Measurements from ENCODE around the gene RNASE12.

Gene RNASE12

GRCh38 chr14:20613094-20614037 lies 22.2 kb upstream of the RNASE12 start:
- Histone ChIP-seq H3K4me3 (ENCODE audit: insufficient read length, low read depth) (peak overlapping the region; percentile 82), H3K36me3 (ENCODE audit: insufficient read depth, insufficient read length, low read length) (no peaks in the 10 kb centered on the region), H3K9ac (ENCODE audit: insufficient read length, low read depth) (peak overlapping the region; percentile 72), H3K9me3 (ENCODE audit: insufficient read depth, low read length) (no peaks in the 10 kb centered on the region), H3K27me3 (ENCODE audit: insufficient read depth, insufficient read length) (no peaks in the 10 kb centered on the region), H3K4me1 (ENCODE audit: insufficient read depth, insufficient read length) (peaks cover 2% of the 10 kb centered on the region)
- peak; percentile 82 for DNase-seq (ENCODE audit: low read depth, low spot score)
- TF ChIP-seq SUZ12 (IDR thresholded peaks at IDR 0.05; ENCODE audit: extremely low read depth, insufficient read depth, insufficient read length), result no peak
- TF ChIP-seq YY1 (IDR thresholded peaks at IDR 0.05; ENCODE audit: insufficient read depth, insufficient read length), result no peak
- no peak for TF ChIP-seq ZNF274 (IDR thresholded peaks at IDR 0.05; ENCODE audit: low read depth, low read length)

- DNase-seq (ENCODE audit: low read depth, low spot score), result no peak
- peaks cover 2% of the 10 kb centered on the region for H3K4me1 ChIP-seq (ENCODE audit: insufficient read depth, insufficient read length)
- H3K36me3 ChIP-seq (ENCODE audit: insufficient read depth, insufficient read length, low read length), result no peaks in the 10 kb centered on the region
- no peaks in the 10 kb centered on the region for H3K9me3 ChIP-seq (ENCODE audit: insufficient read depth, low read length)
- H3K9ac ChIP-seq (ENCODE audit: insufficient read length, low read depth), result no peak overlapping the region
- no peak overlapping the region for H3K4me3 ChIP-seq (ENCODE audit: insufficient read length, low read depth)
- no peak for TF ChIP-seq YY1 (IDR thresholded peaks at IDR 0.05; ENCODE audit: insufficient read depth, insufficient read length)
- TF ChIP-seq SUZ12 (IDR thresholded peaks at IDR 0.05; ENCODE audit: extremely low read depth, insufficient read depth, insufficient read length), result no peak
- no peak for TF ChIP-seq ZNF274 (IDR thresholded peaks at IDR 0.05; ENCODE audit: low read depth, low read length)
- H3K27me3 ChIP-seq (ENCODE audit: insufficient read depth, insufficient read length), result no peaks in the 10 kb centered on the region
Measured at GRCh38 chr14:20612403-20612802, 21.2 kb upstream of the RNASE12 start.

- Histone ChIP-seq H3K4me3 (ENCODE audit: insufficient read length, low read depth) (no peak overlapping the region), H3K4me1 (ENCODE audit: insufficient read depth, insufficient read length) (peaks cover 2% of the 10 kb centered on the region), H3K9me3 (ENCODE audit: insufficient read depth, low read length) (no peaks in the 10 kb centered on the region), H3K36me3 (ENCODE audit: insufficient read depth, insufficient read length, low read length) (no peaks in the 10 kb centered on the region), H3K9ac (ENCODE audit: insufficient read length, low read depth) (no peak overlapping the region), H3K27me3 (ENCODE audit: insufficient read depth, insufficient read length) (no peaks in the 10 kb centered on the region)
- TF ChIP-seq YY1 (IDR thresholded peaks at IDR 0.05; ENCODE audit: insufficient read depth, insufficient read length) (no peak), SUZ12 (IDR thresholded peaks at IDR 0.05; ENCODE audit: extremely low read depth, insufficient read depth, insufficient read length) (no peak), ZNF274 (IDR thresholded peaks at IDR 0.05; ENCODE audit: low read depth, low read length) (no peak)
- DNase-seq (ENCODE audit: low read depth, low spot score), result no peak
Measured at GRCh38 chr14:20611277-20611676, 20.1 kb upstream of the RNASE12 start.

GRCh38 chr14:20610002-20610765 lies 19.0 kb upstream of the RNASE12 start:
- peaks cover 2% of the 10 kb centered on the region for H3K4me1 ChIP-seq (ENCODE audit: insufficient read depth, insufficient read length)
- no peaks in the 10 kb centered on the region for H3K27me3 ChIP-seq (ENCODE audit: insufficient read depth, insufficient read length)
- DNase-seq (ENCODE audit: low read depth, low spot score), result no peak
- H3K9ac ChIP-seq (ENCODE audit: insufficient read length, low read depth), result peak overlapping the region; percentile 86
- no peak for TF ChIP-seq YY1 (IDR thresholded peaks at IDR 0.05; ENCODE audit: insufficient read depth, insufficient read length)
- no peak for TF ChIP-seq SUZ12 (IDR thresholded peaks at IDR 0.05; ENCODE audit: extremely low read depth, insufficient read depth, insufficient read length)
- TF ChIP-seq ZNF274 (IDR thresholded peaks at IDR 0.05; ENCODE audit: low read depth, low read length), result no peak
- peak overlapping the region; percentile 89 for H3K4me3 ChIP-seq (ENCODE audit: insufficient read length, low read depth)
- no peaks in the 10 kb centered on the region for H3K36me3 ChIP-seq (ENCODE audit: insufficient read depth, insufficient read length, low read length)
- H3K9me3 ChIP-seq (ENCODE audit: insufficient read depth, low read length), result no peaks in the 10 kb centered on the region

GRCh38 chr14:20609215-20610001 lies 18.2 kb upstream of the RNASE12 start:
- H3K36me3 ChIP-seq (ENCODE audit: insufficient read depth, insufficient read length, low read length), result no peaks in the 10 kb centered on the region
- TF ChIP-seq SUZ12 (IDR thresholded peaks at IDR 0.05; ENCODE audit: extremely low read depth, insufficient read depth, insufficient read length) (no peak), YY1 (IDR thresholded peaks at IDR 0.05; ENCODE audit: insufficient read depth, insufficient read length) (no peak), ZNF274 (IDR thresholded peaks at IDR 0.05; ENCODE audit: low read depth, low read length) (no peak)
- peak overlapping the region; percentile 86 for H3K9ac ChIP-seq (ENCODE audit: insufficient read length, low read depth)
- H3K4me3 ChIP-seq (ENCODE audit: insufficient read length, low read depth), result peak overlapping the region; percentile 89
- peaks cover 2% of the 10 kb centered on the region for H3K4me1 ChIP-seq (ENCODE audit: insufficient read depth, insufficient read length)
- no peak for DNase-seq (ENCODE audit: low read depth, low spot score)
- H3K27me3 ChIP-seq (ENCODE audit: insufficient read depth, insufficient read length), result no peaks in the 10 kb centered on the region
- H3K9me3 ChIP-seq (ENCODE audit: insufficient read depth, low read length), result no peaks in the 10 kb centered on the region

- H3K4me3 ChIP-seq (ENCODE audit: insufficient read length, low read depth), result no peak overlapping the region
- H3K4me1 ChIP-seq (ENCODE audit: insufficient read depth, insufficient read length), result peaks cover 2% of the 10 kb centered on the region
- no peaks in the 10 kb centered on the region for H3K27me3 ChIP-seq (ENCODE audit: insufficient read depth, insufficient read length)
Measured at GRCh38 chr14:20608383-20609110, 17.4 kb upstream of the RNASE12 start.

More at GRCh38 chr14:20608383-20609110, 17.4 kb upstream of the RNASE12 start:
- Histone ChIP-seq H3K9me3 (ENCODE audit: insufficient read depth, low read length) (no peaks in the 10 kb centered on the region), H3K9ac (ENCODE audit: insufficient read length, low read depth) (no peak overlapping the region), H3K36me3 (ENCODE audit: insufficient read depth, insufficient read length, low read length) (no peaks in the 10 kb centered on the region)
- TF ChIP-seq SUZ12 (IDR thresholded peaks at IDR 0.05; ENCODE audit: extremely low read depth, insufficient read depth, insufficient read length) (no peak), ZNF274 (IDR thresholded peaks at IDR 0.05; ENCODE audit: low read depth, low read length) (no peak), YY1 (IDR thresholded peaks at IDR 0.05; ENCODE audit: insufficient read depth, insufficient read length) (no peak)
- no peak for DNase-seq (ENCODE audit: low read depth, low spot score)
